K562 (cell line): ENCODE measurements around the gene UFL1. TPM values are rescaled to one million over a fixed set of nuclear protein-coding genes. Genes with fewer than 3 reads are reported as not detected.

ENCODE experiments used
- ATAC-seq: fragments of 200-7000 bp; cut with Tn5 transposase; 3 replicates; pipeline ENCODE4 v1.9.1; 2020; ENCODE audit warnings: moderate library complexity
- BruUV-seq: library from RNA; stranded (reverse); fragments of 400-500 nt; replicated peaks from 2 replicates; lab custom pipeline; 2021; lab: Mats Ljungman, UMichigan
- CTCF ChIA-PET: fragments of 300-600 bp; formaldehyde crosslinking; extraction: SDS; loops from one replicate; lab custom pipeline; 2021; ENCODE audit warnings: low intra/inter-chr PET ratio; lab: Yijun Ruan, JAX
- POLR2A ChIA-PET: fragments of 300-600, 350-650 bp; sonication (Branson Sonifier 250); formaldehyde crosslinking; extraction: SDS; loops from one replicate; lab custom pipeline; 2021; ENCODE audit warnings: antibody characterized with exemption, inconsistent platforms; lab: Yijun Ruan, JAX
- DNase-seq, 4 experiments: peaks; one replicate each; pipeline versions ENCODE4 v3.0.0 to v3.0.0-alpha.2; 2011 to 2018; ENCODE audit warnings: low spot score in 3 of 4, mixed read lengths in 3 of 4; ENCODE audit errors: extremely low read depth in 1 of 4
- FAIRE-seq: peaks from 2 replicates; lab custom pipeline; 2011; peaks lifted over from hg19 to GRCh38; lab: Jason Lieb, UNC
- H2AFZ ChIP-seq: 2 replicates; pipeline ENCODE4 v1.6.0; 2011; ENCODE audit warnings: low read depth, low read length, control low read depth, inconsistent platforms
- H3K27ac ChIP-seq: fragments of 200-600 bp; 3 replicates; pipeline ENCODE4 v1.8.0; 2011; ENCODE audit warnings: low read depth, mild to moderate bottlenecking, control low read depth, inconsistent platforms, low read length, moderate library complexity, mixed read lengths; ENCODE audit errors: extremely low read depth
- H3K27me3 ChIP-seq, 2 experiments: fragments of 300-600 bp in 1 of 2; 2 replicates in 1 of 2; 3 replicates in 1 of 2; pipeline versions ENCODE4 v1.6.0 to v1.8.0; 2011; ENCODE audit warnings: inconsistent platforms in 2 of 2, low read length in 2 of 2, mild to moderate bottlenecking in 1 of 2, mixed read lengths in 1 of 2, moderate library complexity in 1 of 2; ENCODE audit not compliant: control insufficient read depth in 2 of 2, insufficient read depth in 2 of 2
- H3K36me3 ChIP-seq: fragments of 300-600 bp; 3 replicates; pipeline ENCODE4 v1.8.0; 2011; ENCODE audit warnings: mild to moderate bottlenecking, low read length, inconsistent platforms; ENCODE audit not compliant: control insufficient read depth, insufficient read depth
- H3K4me1 ChIP-seq, 2 experiments: fragments of 200-600 bp in 1 of 2; replicated peaks in 1 of 2; 2 replicates in 1 of 2; 3 replicates in 1 of 2; pipeline versions ENCODE4 v1.5.1 to v1.8.0; 2011; ENCODE audit warnings: inconsistent platforms in 2 of 2, low read length in 2 of 2, mild to moderate bottlenecking in 1 of 2, mixed read lengths in 1 of 2, moderate library complexity in 1 of 2; ENCODE audit not compliant: control insufficient read depth in 2 of 2, insufficient read depth in 2 of 2
- H3K4me2 ChIP-seq: 2 replicates; pipeline ENCODE4 v1.6.1; 2011; ENCODE audit warnings: low read length, control low read depth, inconsistent platforms, mixed read lengths; ENCODE audit not compliant: insufficient read depth
- H3K4me3 ChIP-seq: fragments of 200-600 bp; sonication (generic), shearing (Covaris generic); 2 replicates; pipeline ENCODE4 v1.5.1; 2016; ENCODE audit warnings: control low read depth, inconsistent platforms
- H3K79me2 ChIP-seq: fragments of 200-600 bp; 3 replicates; pipeline ENCODE4 v1.8.0; 2011; ENCODE audit warnings: low read length, inconsistent platforms; ENCODE audit not compliant: control insufficient read depth, insufficient read depth
- H3K9ac ChIP-seq, 2 experiments: 2 replicates each; pipeline versions ENCODE4 v1.6.0 to v1.6.1; 2011; ENCODE audit warnings: low read depth in 2 of 2, low read length in 2 of 2, control low read depth in 1 of 2, inconsistent platforms in 1 of 2, mild to moderate bottlenecking in 1 of 2, mixed read lengths in 1 of 2; ENCODE audit not compliant: insufficient read depth in 1 of 2
- H3K9me1 ChIP-seq: one replicate; pipeline ENCODE4 v1.6.0; 2011; ENCODE audit warnings: inconsistent platforms, mild to moderate bottlenecking, low read length, moderate library complexity; ENCODE audit not compliant: control insufficient read depth, insufficient read depth
- H3K9me3 ChIP-seq: replicated peaks from 2 replicates; pipeline ENCODE4 v1.5.1; 2011; ENCODE audit warnings: low read depth, low read length, inconsistent platforms; ENCODE audit not compliant: control insufficient read depth, insufficient read depth
- H4K20me1 ChIP-seq: replicated peaks from 2 replicates; pipeline ENCODE4 v1.6.1; 2011; ENCODE audit warnings: low read length, inconsistent platforms, mixed read lengths; ENCODE audit not compliant: control insufficient read depth, insufficient read depth
- MTA3 ChIP-seq: fragments of 450-650 bp; formaldehyde crosslinking; IDR thresholded peaks from 2 replicates; pipeline ENCODE4 v1.6.1; 2017; ENCODE audit warnings: mild to moderate bottlenecking, borderline replicate concordance
- SIX5 ChIP-seq, 2 experiments: IDR thresholded peaks; 2 replicates each; pipeline ENCODE4 v1.6.1; 2011; ENCODE audit warnings: low read length in 2 of 2, borderline replicate concordance in 1 of 2, low read depth in 1 of 2, mild to moderate bottlenecking in 1 of 2, moderate library complexity in 1 of 2; ENCODE audit not compliant: insufficient read depth in 1 of 2
- TFAM ChIP-seq: fragments of 250-450 bp; sonication (Bioruptor Pico); conservative IDR thresholded peaks from 2 replicates; pipeline ENCODE4 v1.5.0; 2021; ENCODE audit warnings: mild to moderate bottlenecking, moderate library complexity
- XRCC4 ChIP-seq: IDR thresholded peaks from one replicate; pipeline ENCODE4 v1.6.1; 2011; ENCODE audit not compliant: insufficient read depth, insufficient read length; ENCODE audit errors: extremely low read depth
- ZC3H4 ChIP-seq: sonication (generic); formaldehyde crosslinking; IDR thresholded peaks from 2 replicates; pipeline ENCODE4 v1.9.0; 2021; ENCODE audit warnings: missing genetic modification reagents, borderline replicate concordance
- WGBS: fragments of 100-300 bp; shearing (Covaris generic); methylation state at CpG from one replicate; pipeline ENCODE4 v1.1.6; 2016; ENCODE audit warnings: low coverage, mixed read lengths; ENCODE audit not compliant: insufficient coverage; ENCODE audit errors: missing lambda C conversion rate; 5-methylcytosine and 5-hydroxymethylcytosine counted together
- in situ Hi-C: fragments of 300-500 bp; cut with MboI; formaldehyde crosslinking; loops from 4 replicates; pipeline ENCODE4 v1.15.0; 2018; ENCODE audit warnings: inconsistent platforms, mixed read lengths
- intact Hi-C: fragments of 100-400 bp; cut with micrococcal nuclease; formaldehyde crosslinking; loops from 2 replicates; pipeline ENCODE4 v1.14.2; 2022
- polyA plus RNA-seq, 8 experiments: library from polyadenylated mRNA; depleted of rRNA in 4 of 8; stranded (reverse) in 5 of 8; unstranded in 3 of 8; fragments of >200 nt; fragmentation: Nextera tagmentation in 2 of 8; fragmentation: Illumina TruSeq in 1 of 8; extraction: Ambion mirVana in 2 of 8; extraction: Trizol in 1 of 8; gene quantifications; 2 replicates each; pipeline versions ENCODE4 v1.2.1 to v1.2.3, GENCODE V29; 2011 to 2014; ENCODE audit warnings: inconsistent platforms in 1 of 8, missing spikeins in 1 of 8
- total RNA-seq, 7 experiments: library from RNA; depleted of rRNA in 6 of 7; stranded (reverse); fragments of >200 nt in 6 of 7; fragmentation: Illumina TruSeq in 2 of 7; extraction: Trizol in 2 of 7; gene quantifications; 2 replicates each; pipeline versions ENCODE4 v1.2.1 to v1.2.3, GENCODE V29; 2011 to 2021; ENCODE audit warnings: low replicate concordance in 1 of 7

The UFL1 gene
- total and polyA plus RNA-seq, 9 of the 15 experiments (the other 6 are each of a cell fraction or from before 2014, with no cell fraction given), result 10.9 to 23.1 (median 18.3) TPM

GRCh38 chr6:96576221-96576620 is 54.6 kb downstream of the UFL1 start:
- no peaks in the 10 kb centered on the region for H4K20me1 ChIP-seq
- no peak overlapping the region for H3K4me2 ChIP-seq
- POLR2A ChIA-PET, result interaction anchor here (0.6 to 1.1 kb wide), 2 partner anchors 10 to 607 kb away, joined by 3 read pairs; no protein-coding TSS in a partner anchor
- TF ChIP-seq ZC3H4 (CRISPR knock-in tag) (no peak), TFAM (CRISPR knock-in tag) (no peak)
- in situ Hi-C loops (no loop called here), intact Hi-C loops (no loop called here)
- no TSS peak for BruUV-seq
- no peaks in the 10 kb centered on the region for H3K4me1 ChIP-seq
- DNase-seq (no peak), FAIRE-seq (no peak), ATAC-seq (no peak)
- H3K9me1 ChIP-seq, result no peaks in the 10 kb centered on the region
- H3K27ac ChIP-seq, result no peak overlapping the region
- no peaks in the 10 kb centered on the region for H3K79me2 ChIP-seq
- no peak overlapping the region for H2AFZ ChIP-seq
- no peaks in the 10 kb centered on the region for H3K9me3 ChIP-seq
- no peaks in the 10 kb centered on the region for H3K27me3 ChIP-seq
- 7% methylated on average over 4 of the region's 4 CpGs for WGBS
- H3K4me3 ChIP-seq, result no peak overlapping the region
- CTCF ChIA-PET, result no interaction called here
- H3K36me3 ChIP-seq, result no peaks in the 10 kb centered on the region
- no peak overlapping the region for H3K9ac ChIP-seq

- Histone ChIP-seq H3K79me2 (no peaks in the 10 kb centered on the region), H4K20me1 (no peaks in the 10 kb centered on the region), H3K4me3 (no peak overlapping the region), H2AFZ (no peak overlapping the region), H3K9me1 (no peaks in the 10 kb centered on the region), H3K27me3 (no peaks in the 10 kb centered on the region), H3K4me2 (no peak overlapping the region), H3K27ac (no peak overlapping the region), H3K9me3 (no peaks in the 10 kb centered on the region), H3K9ac (no peak overlapping the region), H3K36me3 (no peaks in the 10 kb centered on the region), H3K4me1 (no peaks in the 10 kb centered on the region)
- BruUV-seq, result no TSS peak
- POLR2A ChIA-PET, result no interaction called here
- no peak for FAIRE-seq
- TF ChIP-seq SIX5 (IDR thresholded peaks at IDR 0.05; ENCODE audit: borderline replicate concordance in 1 of 2, insufficient read depth in 1 of 2, low read depth in 1 of 2, low read length in 2 of 2), result no peak
- TF ChIP-seq XRCC4, result no peak
- no peak for TF ChIP-seq MTA3
- 3% methylated on average over 2 of the region's 2 CpGs for WGBS
- no peak for DNase-seq
- ATAC-seq, result no peak
- intact Hi-C loops (no loop called here), in situ Hi-C loops (no loop called here)
- CTCF ChIA-PET, result no interaction called here
These were observed 60.4 kb downstream of the UFL1 start for GRCh38 chr6:96582021-96582420.
